HG03060 (cell line): ENCODE results near the gene SEZ6.
"Not testable (repeated sequence)": the region's sequence is repeated elsewhere in the genome, so short reads cannot be mapped to it uniquely, and the experiment has no call there.

ENCODE experiments used
- ATAC-seq: cut with Tn5 transposase; IDR thresholded peaks from one replicate; pipeline ENCODE4 v1.9.1; 2021; ENCODE audit warnings: low read depth, moderate number of reproducible peaks; ENCODE audit not compliant: unreplicated experiment

SEZ6 gene

GRCh38 chr17:28941251-28941650 is 64.6 kb downstream of the SEZ6 start:
- ATAC-seq, result no peak

- no peak for ATAC-seq
Measured at GRCh38 chr17:28940675-28941074, 65.2 kb downstream of the SEZ6 start.

- ATAC-seq, result no peak
Measured at GRCh38 chr17:28940142-28940541, 65.7 kb downstream of the SEZ6 start.

GRCh38 chr17:28938552-28938951 is 67.3 kb downstream of the SEZ6 start:
- ATAC-seq, result no peak

DNA sequence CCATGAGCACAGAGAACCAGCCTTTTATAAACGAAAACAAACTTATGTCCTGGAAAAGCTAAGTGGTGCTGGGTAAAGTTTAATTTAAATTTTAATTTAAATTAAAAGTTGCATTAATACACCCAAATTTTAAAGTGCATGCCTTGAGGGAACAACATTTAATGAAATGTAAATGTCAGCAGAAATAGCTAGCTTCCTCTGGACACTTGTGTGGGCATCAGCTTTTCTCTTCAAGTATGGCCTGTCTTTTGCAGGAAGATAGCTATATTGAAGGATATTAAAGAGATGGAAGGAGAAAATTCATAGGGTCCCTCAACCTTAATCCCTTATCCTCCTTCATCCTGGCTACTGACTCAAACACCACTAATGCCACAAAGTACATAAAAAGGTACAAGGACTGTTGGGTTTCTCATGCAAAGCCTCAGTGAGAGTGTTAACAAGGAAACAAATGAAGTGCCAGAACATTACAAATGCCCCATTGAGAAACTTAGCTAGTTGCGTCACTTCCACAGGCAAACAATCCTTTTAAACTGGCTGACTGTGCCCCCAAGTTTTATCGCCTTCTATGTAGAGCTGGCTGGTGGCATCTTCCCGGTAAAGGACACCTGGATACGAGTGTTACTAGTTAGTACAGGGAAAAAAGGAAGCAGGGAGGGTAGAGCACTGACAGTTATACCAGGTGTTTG is 68.6 kb downstream of the SEZ6 start:
- ATAC-seq, result no peak

- no peak for ATAC-seq
Measured at GRCh38 chr17:28935744-28936460, 69.9 kb downstream of the SEZ6 start.

DNA sequence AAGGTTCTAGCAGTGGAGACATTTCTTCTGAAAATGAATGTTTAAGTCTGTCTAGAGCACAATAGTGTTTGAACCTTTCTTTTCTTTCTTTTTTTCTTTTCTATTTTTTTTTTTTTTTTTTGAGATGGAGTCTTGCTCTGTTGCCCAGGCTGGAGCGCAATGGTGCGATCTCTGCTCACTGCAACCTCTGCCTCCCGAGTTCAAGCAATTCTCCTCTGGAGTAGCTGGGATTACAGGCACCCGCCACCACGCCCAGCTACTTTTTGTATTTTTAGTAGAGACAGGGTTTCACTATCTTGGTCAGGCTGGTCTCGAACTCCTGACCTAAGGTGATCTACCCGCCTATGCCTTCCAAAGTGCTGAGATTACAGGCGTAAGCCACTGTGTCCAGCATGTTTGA is 71.3 kb downstream of the SEZ6 start:
- not testable (repeated sequence) for ATAC-seq

- no peak for ATAC-seq
Measured at GRCh38 chr17:28929787-28930186, 76.0 kb downstream of the SEZ6 start.

DNA sequence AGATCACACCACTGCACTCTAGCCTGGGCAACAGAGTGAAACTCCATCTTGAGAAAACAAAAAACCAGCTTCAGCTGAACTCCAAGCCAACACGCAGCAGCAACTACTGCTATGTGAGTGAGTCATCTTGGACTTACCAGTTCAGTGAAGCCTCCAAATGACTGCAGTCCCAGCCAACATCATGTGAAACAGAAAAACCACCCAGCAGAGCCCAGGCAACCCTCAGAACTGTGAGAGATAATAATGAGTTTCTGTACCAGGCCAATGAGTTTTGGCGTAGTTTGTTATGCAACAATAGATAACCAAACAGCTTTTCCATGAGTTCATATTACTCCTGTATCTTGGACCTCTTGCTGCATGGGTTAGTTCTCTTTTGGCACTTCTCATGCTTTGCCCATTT is 77.8 kb downstream of the SEZ6 start:
- no peak for ATAC-seq

DNA sequence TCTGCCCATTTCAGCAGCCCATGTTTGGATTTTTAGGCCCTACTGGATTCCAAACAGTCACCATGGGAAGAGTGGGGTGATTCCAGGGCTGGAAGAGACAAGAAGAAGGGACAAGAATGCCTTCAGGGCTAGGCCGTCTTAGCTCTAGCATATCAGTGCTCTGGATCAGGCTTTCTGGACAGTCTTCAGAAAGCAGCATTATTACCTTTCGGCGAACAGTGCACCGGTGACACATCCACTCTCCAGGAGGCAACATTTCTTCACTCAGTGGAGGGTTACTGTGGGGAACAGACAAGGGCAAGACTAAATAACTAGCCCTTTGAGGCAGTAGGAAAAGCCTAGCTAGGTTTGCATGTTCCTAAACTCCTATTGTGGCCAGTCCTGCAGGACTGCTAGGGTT is 79.0 kb downstream of the SEZ6 start:
- no peak for ATAC-seq

DNA sequence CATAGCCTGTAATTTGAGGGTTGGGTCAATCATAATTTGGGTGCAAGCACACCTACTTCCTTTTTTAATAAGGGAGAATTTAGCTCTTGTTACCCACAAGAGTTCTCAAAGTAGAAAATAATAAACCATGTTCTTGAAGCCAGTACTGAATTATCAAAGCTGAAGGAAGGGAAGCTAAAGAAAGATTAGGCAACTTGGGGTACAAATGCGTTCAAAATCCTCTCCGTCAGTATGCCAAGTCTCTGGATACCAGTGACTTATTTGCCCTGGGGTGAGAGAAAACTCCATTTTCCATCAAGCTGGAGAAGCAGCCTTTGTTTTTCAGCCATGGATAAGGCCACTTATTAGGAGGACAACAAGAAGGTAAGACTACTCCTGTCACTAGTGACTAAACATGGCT is 79.5 kb downstream of the SEZ6 start:
- no peak for ATAC-seq

- ATAC-seq, result no peak
Measured at GRCh38 chr17:28925912-28926365, 79.9 kb downstream of the SEZ6 start.

GRCh38 chr17:28920201-28920600 is 85.6 kb downstream of the SEZ6 start:
- no peak for ATAC-seq

DNA sequence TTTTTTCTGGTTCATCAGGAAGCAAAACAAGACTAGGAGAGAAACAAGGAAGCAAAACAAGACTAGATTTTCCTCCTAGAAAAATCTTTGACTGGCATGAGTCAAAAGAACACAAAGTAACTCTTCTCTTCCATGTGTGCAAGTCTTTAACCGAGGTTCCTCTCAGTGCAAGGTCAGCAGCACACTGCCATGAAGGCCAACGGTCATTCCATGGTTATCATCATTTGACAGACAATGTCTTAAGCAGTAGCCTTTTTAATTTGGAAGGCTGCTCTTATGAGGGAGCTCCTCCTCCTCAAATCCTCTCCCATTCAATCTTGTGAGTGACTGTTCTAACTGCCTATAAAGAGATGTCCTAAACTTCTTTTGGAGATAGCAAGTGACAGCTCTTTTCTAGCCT is 87.5 kb downstream of the SEZ6 start:
- no peak for ATAC-seq

DNA sequence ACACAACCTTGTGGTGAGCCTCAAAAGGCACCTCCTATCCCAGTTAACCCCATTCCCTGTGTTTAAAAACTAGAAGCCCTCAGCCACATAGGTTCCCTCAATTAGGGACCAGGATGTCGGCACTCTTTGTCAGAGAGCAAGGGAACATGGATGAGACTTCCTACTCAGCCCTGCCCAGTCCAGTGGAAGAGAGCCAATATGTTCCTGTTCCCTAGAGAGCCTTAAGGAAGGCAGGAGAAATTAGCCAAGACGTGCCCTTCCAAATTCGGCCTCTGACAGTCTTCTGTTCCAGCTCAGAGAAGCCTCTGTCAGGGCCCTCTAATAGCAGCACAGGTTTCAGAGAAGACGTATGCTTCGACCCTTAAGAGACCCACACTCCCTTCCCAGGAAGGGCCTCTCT is 88.4 kb downstream of the SEZ6 start:
- ATAC-seq, result no peak

DNA sequence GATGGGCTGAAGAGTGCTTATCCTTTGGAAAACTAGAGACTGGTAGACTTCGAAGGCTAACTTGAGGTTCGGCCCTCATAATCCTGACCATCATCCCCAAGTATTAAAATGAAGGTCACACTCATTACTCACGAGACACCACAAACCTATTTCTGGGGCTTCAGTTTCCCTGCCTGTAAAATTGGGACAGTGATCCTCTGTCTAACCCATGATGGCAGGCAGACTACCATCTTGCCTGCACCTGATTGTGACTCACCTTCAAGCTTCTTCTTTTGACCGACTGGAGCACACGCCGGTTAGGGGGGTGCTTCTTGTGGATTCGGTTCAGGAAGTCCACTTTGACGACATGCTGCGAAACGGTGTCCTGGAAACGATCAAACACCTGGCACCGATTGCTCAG is 88.8 kb downstream of the SEZ6 start:
- no peak for ATAC-seq

GRCh38 chr17:28916302-28916934 is 89.4 kb downstream of the SEZ6 start:
- ATAC-seq, result no peak

DNA sequence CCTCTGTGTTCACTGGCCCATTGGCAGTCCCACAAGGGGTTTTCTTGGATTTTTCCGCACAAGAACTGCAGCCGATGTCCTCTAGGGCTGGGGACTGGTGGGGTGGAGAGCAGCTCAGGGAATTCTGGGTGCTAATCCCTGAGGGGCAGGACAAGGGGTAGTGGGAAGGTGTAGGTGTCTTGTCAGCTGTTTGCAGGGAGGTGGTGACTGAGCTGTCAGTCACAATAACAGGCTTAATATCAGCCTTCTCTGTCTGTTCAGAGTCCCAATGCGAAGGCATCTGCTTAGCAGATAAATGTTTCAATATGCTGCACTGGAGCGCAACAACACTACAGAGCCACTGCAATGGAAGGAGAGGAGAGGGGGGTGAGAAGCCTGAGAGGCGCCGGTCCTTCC is 92.9 kb downstream of the SEZ6 start:
- ATAC-seq, result no peak

- no peak for ATAC-seq
Measured at GRCh38 chr17:28912281-28912937, 93.4 kb downstream of the SEZ6 start.

GRCh38 chr17:28911411-28912045 is 94.3 kb downstream of the SEZ6 start:
- no peak for ATAC-seq

DNA sequence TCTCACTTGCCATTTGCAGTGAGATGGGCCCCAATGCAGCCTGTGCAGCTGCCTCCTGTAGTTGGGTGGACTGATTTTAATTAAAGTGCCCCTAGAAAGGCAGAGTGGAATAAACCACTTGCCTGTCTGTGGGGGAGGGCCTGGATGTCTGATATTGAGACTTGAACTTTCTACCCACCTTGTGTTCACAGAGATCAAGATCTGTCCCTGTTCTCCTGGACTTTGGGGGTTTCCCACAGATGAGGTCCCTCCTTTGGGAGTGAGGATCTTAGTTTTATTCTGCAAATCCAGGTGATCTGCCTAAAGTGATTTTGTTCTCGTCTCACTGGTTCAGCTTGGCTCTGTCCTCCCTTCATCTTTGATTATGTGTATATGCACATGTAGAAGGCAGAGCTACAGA is 95.3 kb downstream of the SEZ6 start:
- no peak for ATAC-seq
